ENCODE measurements around the gene AHR. TPM values are rescaled to one million over a fixed set of nuclear protein-coding genes. Genes with fewer than 3 reads are reported as not detected.

AHR gene
- polyA plus RNA-seq, result 1.1 and 5.0 TPM in 2 replicates

GRCh38 chr7:17298102-17298839 is at the start of gene AHR:
Gene AHR, plus strand, starts transcription at chr7:17298652. Its CDS starts 613 bp downstream, at chr7:17299265.

